Neural progenitor cell (in vitro differentiated cells): ENCODE measurements around the gene ZNF444. TPM values are rescaled to one million over a fixed set of nuclear protein-coding genes. Genes with fewer than 3 reads are reported as not detected.

Experiments
- DNase-seq: peaks from one replicate; pipeline ENCODE4 v3.0.0-alpha.2; 2016; ENCODE audit warnings: low spot score
- H2AFZ ChIP-seq: fragments of 200-600 bp; sonication (generic); replicated peaks from 2 replicates; pipeline ENCODE4 v1.6.1; 2016; ENCODE audit warnings: antibody characterized with exemption
- H3F3A ChIP-seq: fragments of 200-600 bp; sonication (generic); 2 replicates; pipeline ENCODE4 v1.6.1; 2016; ENCODE audit warnings: antibody characterized with exemption, low read depth
- H3K27ac ChIP-seq: fragments of 200-600 bp; sonication (generic); 2 replicates; pipeline ENCODE4 v1.5.1; 2016; ENCODE audit warnings: mild to moderate bottlenecking
- H3K27me3 ChIP-seq: fragments of 200-600 bp; sonication (generic); 2 replicates; pipeline ENCODE4 v1.6.1; 2016; ENCODE audit warnings: mild to moderate bottlenecking, moderate library complexity
- H3K36me3 ChIP-seq: fragments of 200-600 bp; sonication (generic); 2 replicates; pipeline ENCODE4 v1.5.1; 2016
- H3K4me1 ChIP-seq: fragments of 200-600 bp; sonication (generic); 2 replicates; pipeline ENCODE4 v1.6.1; 2016; ENCODE audit warnings: mixed run types
- H3K4me2 ChIP-seq: fragments of 200-600 bp; sonication (generic); 2 replicates; pipeline ENCODE4 v1.6.1; 2016
- H3K4me3 ChIP-seq: fragments of 200-600 bp; sonication (generic); 2 replicates; pipeline ENCODE4 v1.5.1; 2016
- H3K79me2 ChIP-seq: fragments of 200-600 bp; sonication (generic); 2 replicates; pipeline ENCODE4 v1.6.1; 2016; ENCODE audit warnings: low read depth
- H3K9ac ChIP-seq: fragments of 200-600 bp; sonication (generic); 2 replicates; pipeline ENCODE4 v1.6.1; 2016
- H3K9me3 ChIP-seq: fragments of 200-600 bp; sonication (generic); 2 replicates; pipeline ENCODE4 v1.5.1; 2016; ENCODE audit warnings: low read depth
- H4K20me1 ChIP-seq: fragments of 200-600 bp; sonication (generic); 2 replicates; pipeline ENCODE4 v1.6.1; 2016; ENCODE audit warnings: low read depth
- H3K27ac Mint-ChIP-seq: 3 replicates; pipeline ENCODE4 v1.8.0; 2021; ENCODE audit warnings: mixed read lengths
- H3K27me3 Mint-ChIP-seq: 2 replicates; pipeline ENCODE4 v1.8.0; 2022; ENCODE audit warnings: low read depth, mild to moderate bottlenecking, inconsistent platforms, moderate library complexity, mixed read lengths; ENCODE audit not compliant: insufficient read depth
- H3K36me3 Mint-ChIP-seq: 3 replicates; pipeline ENCODE4 v1.8.0; 2021; ENCODE audit warnings: mixed read lengths
- H3K4me1 Mint-ChIP-seq: 3 replicates; pipeline ENCODE4 v1.8.0; 2021; ENCODE audit warnings: mixed read lengths
- H3K4me3 Mint-ChIP-seq: 3 replicates; pipeline ENCODE4 v1.8.0; 2021; ENCODE audit warnings: mild to moderate bottlenecking, moderate library complexity, mixed read lengths
- H3K9me3 Mint-ChIP-seq: 3 replicates; pipeline ENCODE4 v1.8.0; 2020; ENCODE audit warnings: mixed read lengths
- EZH2 ChIP-seq: fragments of 200-600 bp; sonication (generic); IDR thresholded peaks from 2 replicates; pipeline ENCODE4 v1.6.1; 2017; ENCODE audit warnings: antibody characterized with exemption, mild to moderate bottlenecking, moderate library complexity
- EZH2phosphoT487 ChIP-seq: fragments of 200-600 bp; sonication (generic); IDR thresholded peaks from 2 replicates; pipeline ENCODE4 v1.6.1; 2017; ENCODE audit warnings: antibody characterized with exemption
- total RNA-seq: library from RNA; depleted of rRNA; stranded (reverse); fragments of >200 nt; gene quantifications from 2 replicates; pipeline ENCODE4 v1.2.3, GENCODE V29; 2015; ENCODE audit warnings: low replicate concordance
- TF ChIP-seq, protein P1 (sequence below): fragments of 200-600 bp; sonication (generic); IDR thresholded peaks from 2 replicates; pipeline ENCODE4 v1.5.1; 2017; ENCODE audit warnings: antibody characterized with exemption, mild to moderate bottlenecking

ZNF444 gene
- total RNA-seq, 1 donor from 2014 or later, result 7.0 TPM

DNA sequence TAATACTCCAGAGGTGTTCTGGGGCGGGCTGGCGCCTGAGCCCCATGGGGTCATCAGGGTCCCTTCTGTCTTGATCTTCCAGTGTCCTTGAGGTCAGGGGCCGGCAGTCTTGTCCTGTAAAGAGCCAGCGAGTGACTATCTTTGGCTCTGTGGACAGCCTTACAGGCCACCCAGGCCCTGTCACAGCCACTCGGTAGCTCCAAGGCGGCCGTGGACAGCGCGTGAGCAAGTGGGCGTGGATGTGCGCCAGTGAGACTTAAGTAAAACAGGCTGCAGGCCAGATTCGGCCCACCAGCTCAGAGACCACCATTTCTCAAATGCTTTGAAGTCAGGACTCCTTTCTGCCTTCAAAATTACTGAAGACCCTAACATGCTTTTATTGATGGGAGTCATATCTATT, 3.7 kb downstream of the ZNF444 start:
- H3K27me3 Mint-ChIP-seq, result peaks cover 3% of the 10 kb centered on the region
- H2AFZ ChIP-seq, result no peak overlapping the region
- no peak for TF ChIP-seq EZH2
- TF ChIP-seq EZH2phosphoT487, result no peak
- TF ChIP-seq, protein P1, sequence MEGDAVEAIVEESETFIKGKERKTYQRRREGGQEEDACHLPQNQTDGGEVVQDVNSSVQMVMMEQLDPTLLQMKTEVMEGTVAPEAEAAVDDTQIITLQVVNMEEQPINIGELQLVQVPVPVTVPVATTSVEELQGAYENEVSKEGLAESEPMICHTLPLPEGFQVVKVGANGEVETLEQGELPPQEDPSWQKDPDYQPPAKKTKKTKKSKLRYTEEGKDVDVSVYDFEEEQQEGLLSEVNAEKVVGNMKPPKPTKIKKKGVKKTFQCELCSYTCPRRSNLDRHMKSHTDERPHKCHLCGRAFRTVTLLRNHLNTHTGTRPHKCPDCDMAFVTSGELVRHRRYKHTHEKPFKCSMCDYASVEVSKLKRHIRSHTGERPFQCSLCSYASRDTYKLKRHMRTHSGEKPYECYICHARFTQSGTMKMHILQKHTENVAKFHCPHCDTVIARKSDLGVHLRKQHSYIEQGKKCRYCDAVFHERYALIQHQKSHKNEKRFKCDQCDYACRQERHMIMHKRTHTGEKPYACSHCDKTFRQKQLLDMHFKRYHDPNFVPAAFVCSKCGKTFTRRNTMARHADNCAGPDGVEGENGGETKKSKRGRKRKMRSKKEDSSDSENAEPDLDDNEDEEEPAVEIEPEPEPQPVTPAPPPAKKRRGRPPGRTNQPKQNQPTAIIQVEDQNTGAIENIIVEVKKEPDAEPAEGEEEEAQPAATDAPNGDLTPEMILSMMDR, result no peak
- peaks cover 13% of the 10 kb centered on the region for H3F3A ChIP-seq
- peaks cover 2% of the 10 kb centered on the region for H3K9me3 Mint-ChIP-seq
- DNase-seq, result no peak
- no peaks in the 10 kb centered on the region for H3K9me3 ChIP-seq
- H3K27ac ChIP-seq, result no peak overlapping the region
- H3K4me2 ChIP-seq, result no peak overlapping the region
- H3K4me1 ChIP-seq, result peaks cover 14% of the 10 kb centered on the region
- peaks cover 13% of the 10 kb centered on the region for H3K36me3 Mint-ChIP-seq
- H3K4me1 Mint-ChIP-seq, result peaks cover 25% of the 10 kb centered on the region
- H3K27ac Mint-ChIP-seq, result no peak overlapping the region
- no peaks in the 10 kb centered on the region for H3K27me3 ChIP-seq
- no peak overlapping the region for H3K4me3 Mint-ChIP-seq
- H3K9ac ChIP-seq, result no peak overlapping the region
- peaks cover 51% of the 10 kb centered on the region for H3K79me2 ChIP-seq
- H3K36me3 ChIP-seq, result no peaks in the 10 kb centered on the region
- H3K4me3 ChIP-seq, result no peak overlapping the region
- peaks cover 15% of the 10 kb centered on the region for H4K20me1 ChIP-seq

DNA sequence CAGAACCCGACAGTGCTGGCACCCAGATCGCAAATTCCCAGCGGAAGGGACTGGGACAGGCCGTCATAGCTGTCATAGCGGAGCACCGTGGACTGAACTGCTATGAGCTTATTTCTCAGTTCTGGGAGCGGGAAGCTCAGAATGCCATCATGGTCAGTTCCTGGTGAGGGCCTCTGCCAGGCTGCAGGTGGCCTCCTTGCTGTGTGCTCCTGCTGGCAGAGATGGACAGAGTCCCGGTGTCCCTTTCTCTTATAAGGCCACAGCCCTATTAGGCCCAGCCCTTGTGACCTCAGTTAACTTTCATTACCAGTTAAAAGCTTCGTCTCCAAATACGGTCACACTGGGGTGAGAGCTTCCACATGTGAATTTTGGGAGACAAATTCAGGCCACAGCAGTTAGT, 4.6 kb downstream of the ZNF444 start:
- H3K9me3 Mint-ChIP-seq, result peaks cover 6% of the 10 kb centered on the region
- Histone ChIP-seq H3K9ac (no peak overlapping the region), H3K4me1 (peaks cover 10% of the 10 kb centered on the region), H3K4me3 (no peak overlapping the region), H3K36me3 (no peaks in the 10 kb centered on the region), H3K27me3 (no peaks in the 10 kb centered on the region), H3K9me3 (no peaks in the 10 kb centered on the region), H3K79me2 (peaks cover 58% of the 10 kb centered on the region), H3F3A (peaks cover 6% of the 10 kb centered on the region), H4K20me1 (peaks cover 22% of the 10 kb centered on the region), H3K27ac (no peak overlapping the region), H3K4me2 (no peak overlapping the region), H2AFZ (no peak overlapping the region)
- peaks cover 6% of the 10 kb centered on the region for H3K27me3 Mint-ChIP-seq
- peaks cover 20% of the 10 kb centered on the region for H3K4me1 Mint-ChIP-seq
- TF ChIP-seq EZH2phosphoT487 (no peak), EZH2 (no peak)
- TF ChIP-seq, protein P1, result no peak
- no peak overlapping the region for H3K4me3 Mint-ChIP-seq
- peaks cover 19% of the 10 kb centered on the region for H3K36me3 Mint-ChIP-seq
- DNase-seq, result no peak
- H3K27ac Mint-ChIP-seq, result no peak overlapping the region

DNA sequence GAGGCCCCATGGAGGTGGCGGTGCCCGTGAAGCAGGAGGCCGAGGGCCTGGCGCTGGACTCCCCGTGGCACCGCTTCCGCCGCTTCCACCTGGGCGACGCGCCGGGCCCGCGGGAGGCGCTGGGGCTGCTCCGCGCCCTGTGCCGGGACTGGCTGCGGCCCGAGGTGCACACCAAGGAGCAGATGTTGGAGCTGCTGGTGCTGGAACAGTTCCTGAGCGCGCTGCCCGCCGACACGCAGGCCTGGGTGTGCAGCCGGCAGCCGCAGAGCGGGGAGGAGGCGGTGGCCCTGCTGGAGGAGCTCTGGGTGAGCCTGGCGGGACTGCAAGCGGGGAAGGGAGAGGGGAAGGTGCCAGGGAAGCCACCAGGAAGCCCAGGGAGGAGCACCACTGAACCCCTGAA, 5.8 kb downstream of the ZNF444 start:
- H3F3A ChIP-seq, result peaks cover 7% of the 10 kb centered on the region

More for the DNA sequence above, 5.8 kb downstream of the ZNF444 start:
- peaks cover 6% of the 10 kb centered on the region for H3K27me3 Mint-ChIP-seq
- no peaks in the 10 kb centered on the region for H3K9me3 ChIP-seq
- no peak overlapping the region for H3K4me3 ChIP-seq
- peaks cover 27% of the 10 kb centered on the region for H4K20me1 ChIP-seq
- H3K9ac ChIP-seq, result no peak overlapping the region
- no peak overlapping the region for H3K4me3 Mint-ChIP-seq
- peaks cover 6% of the 10 kb centered on the region for H3K9me3 Mint-ChIP-seq
- H3K4me1 ChIP-seq, result peaks cover 8% of the 10 kb centered on the region
- H3K27me3 ChIP-seq, result no peaks in the 10 kb centered on the region
- peaks cover 21% of the 10 kb centered on the region for H3K4me1 Mint-ChIP-seq
- H3K27ac Mint-ChIP-seq, result no peak overlapping the region
- H3K36me3 Mint-ChIP-seq, result peaks cover 19% of the 10 kb centered on the region
- H3K36me3 ChIP-seq, result no peaks in the 10 kb centered on the region
- H3K4me2 ChIP-seq, result no peak overlapping the region
- peaks cover 56% of the 10 kb centered on the region for H3K79me2 ChIP-seq
- TF ChIP-seq EZH2 (no peak), EZH2phosphoT487 (no peak)
- TF ChIP-seq, protein P1, result no peak
- DNase-seq, result no peak
- no peak overlapping the region for H3K27ac ChIP-seq
- no peak overlapping the region for H2AFZ ChIP-seq
